OCI-LY1 (cell line): ENCODE measurements around the gene KCNH1.

ENCODE experiments used
- H2AFZ ChIP-seq: fragments of 200-600 bp; sonication (generic), shearing (Covaris generic); 2 replicates; pipeline ENCODE4 v1.6.0; 2014; ENCODE audit warnings: antibody characterized with exemption, mild to moderate bottlenecking, low read length
- H3F3A ChIP-seq: fragments of 200-600 bp; sonication (generic), shearing (Covaris generic); 2 replicates; pipeline ENCODE4 v1.6.0; 2014; ENCODE audit warnings: mild to moderate bottlenecking, antibody characterized with exemption, low read length, moderate library complexity; ENCODE audit not compliant: insufficient read depth
- H3K27ac ChIP-seq: fragments of 200-600 bp; sonication (generic); 2 replicates; pipeline ENCODE4 v1.5.1; 2014; ENCODE audit warnings: low read length, mixed run types, mild to moderate bottlenecking, low read depth; ENCODE audit not compliant: poor library complexity, severe bottlenecking
- H3K27me3 ChIP-seq: fragments of 200-600 bp; sonication (generic); 2 replicates; pipeline ENCODE4 v1.6.0; 2014; ENCODE audit warnings: antibody characterized with exemption, mild to moderate bottlenecking, low read length, moderate library complexity; ENCODE audit not compliant: insufficient read depth
- H3K36me3 ChIP-seq: fragments of 200-600 bp; sonication (generic); 2 replicates; pipeline ENCODE4 v1.6.1; 2014; ENCODE audit warnings: mild to moderate bottlenecking, antibody characterized with exemption, low read length, moderate library complexity, mixed read lengths; ENCODE audit not compliant: insufficient read depth
- H3K4me1 ChIP-seq: fragments of 200-600 bp; sonication (generic); 2 replicates; pipeline ENCODE4 v1.5.1; 2014; ENCODE audit warnings: mild to moderate bottlenecking, low read length, moderate library complexity; ENCODE audit not compliant: insufficient read depth, severe bottlenecking
- H3K4me2 ChIP-seq: fragments of 200-600 bp; sonication (generic), shearing (Covaris generic); 2 replicates; pipeline ENCODE4 v1.6.1; 2014; ENCODE audit warnings: low read length
- H3K4me3 ChIP-seq: fragments of 200-600 bp; sonication (generic); 2 replicates; pipeline ENCODE4 v1.5.1; 2014; ENCODE audit warnings: low read length, low read depth, mild to moderate bottlenecking, mixed read lengths; ENCODE audit not compliant: poor library complexity, severe bottlenecking
- H3K79me2 ChIP-seq: fragments of 200-600 bp; shearing (Covaris generic); 2 replicates; pipeline ENCODE4 v1.6.1; 2016; ENCODE audit warnings: mixed run types, low read length, mixed read lengths; ENCODE audit not compliant: insufficient read depth
- H3K9ac ChIP-seq: fragments of 200-600 bp; sonication (generic), shearing (Covaris generic); 2 replicates; pipeline ENCODE4 v1.6.1; 2014; ENCODE audit warnings: mild to moderate bottlenecking, low read length, mixed read lengths
- H3K9me2 ChIP-seq: fragments of 200-600 bp; sonication (generic), shearing (Covaris generic); 2 replicates; pipeline ENCODE4 v1.6.1; 2014; ENCODE audit warnings: low read depth, mild to moderate bottlenecking, low read length, mixed read lengths
- H3K9me3 ChIP-seq: fragments of 200-600 bp; shearing (Covaris generic); 2 replicates; pipeline ENCODE4 v1.6.1; 2014; ENCODE audit warnings: low read length, mixed read lengths
- H4K20me1 ChIP-seq: fragments of 200-600 bp; sonication (generic), shearing (Covaris generic); 2 replicates; pipeline ENCODE4 v1.6.0; 2016; ENCODE audit warnings: mild to moderate bottlenecking, low read length; ENCODE audit not compliant: insufficient read depth
- CTCF ChIP-seq: fragments of 200-600 bp; sonication (generic), shearing (Covaris generic); IDR thresholded peaks from 2 replicates; pipeline ENCODE4 v1.5.1; 2017; ENCODE audit warnings: mild to moderate bottlenecking, antibody characterized with exemption, low read length, moderate library complexity, mixed read lengths
- EZH2 ChIP-seq: fragments of 200-600 bp; sonication (generic), shearing (Covaris generic); IDR thresholded peaks from 2 replicates; pipeline ENCODE4 v1.8.0; 2017; ENCODE audit warnings: borderline replicate concordance, mixed run types, mild to moderate bottlenecking, antibody characterized with exemption, low read length, moderate library complexity, mixed read lengths

KCNH1 gene

GRCh38 chr1:211033921-211034525 lies 99.9 kb downstream of the KCNH1 start:
- Histone ChIP-seq H2AFZ (no peak overlapping the region), H4K20me1 (no peaks in the 10 kb centered on the region), H3K36me3 (no peaks in the 10 kb centered on the region), H3F3A (no peaks in the 10 kb centered on the region), H3K9ac (no peak overlapping the region), H3K4me2 (no peak overlapping the region), H3K4me3 (no peak overlapping the region), H3K9me2 (no peaks in the 10 kb centered on the region), H3K4me1 (no peaks in the 10 kb centered on the region), H3K79me2 (no peaks in the 10 kb centered on the region), H3K9me3 (no peaks in the 10 kb centered on the region), H3K27me3 (no peaks in the 10 kb centered on the region), H3K27ac (no peak overlapping the region)
- TF ChIP-seq EZH2 (no peak), CTCF (no peak)

GRCh38 chr1:211024901-211025300 lies 109.0 kb downstream of the KCNH1 start:
- Histone ChIP-seq H3K27me3 (no peaks in the 10 kb centered on the region), H3K27ac (no peak overlapping the region), H3K4me3 (no peak overlapping the region)

GRCh38 chr1:211019266-211019665 lies 114.7 kb downstream of the KCNH1 start:
- TF ChIP-seq CTCF (no peak), EZH2 (no peak)
- Histone ChIP-seq H3K79me2 (no peaks in the 10 kb centered on the region), H3K27ac (no peak overlapping the region), H3K27me3 (no peaks in the 10 kb centered on the region), H3K36me3 (no peaks in the 10 kb centered on the region), H3K9me3 (no peaks in the 10 kb centered on the region), H3K9ac (no peak overlapping the region), H2AFZ (no peak overlapping the region), H3F3A (no peaks in the 10 kb centered on the region), H3K4me1 (no peaks in the 10 kb centered on the region), H3K9me2 (no peaks in the 10 kb centered on the region), H3K4me2 (no peak overlapping the region), H3K4me3 (no peak overlapping the region), H4K20me1 (no peaks in the 10 kb centered on the region)

More at GRCh38 chr1:211024901-211025300, 109.0 kb downstream of the KCNH1 start:
- TF ChIP-seq CTCF: no peak
- TF ChIP-seq EZH2: no peak
- Histone ChIP-seq H3K4me2 (no peak overlapping the region), H3K9me3 (no peaks in the 10 kb centered on the region), H2AFZ (no peak overlapping the region), H3F3A (no peaks in the 10 kb centered on the region), H3K9me2 (no peaks in the 10 kb centered on the region), H3K79me2 (no peaks in the 10 kb centered on the region), H3K9ac (no peak overlapping the region), H3K36me3 (no peaks in the 10 kb centered on the region), H4K20me1 (no peaks in the 10 kb centered on the region), H3K4me1 (no peaks in the 10 kb centered on the region)
